ENCODE results near the gene CFAP68. TPM values are rescaled to one million over a fixed set of nuclear protein-coding genes. Genes with fewer than 3 reads are reported as not detected.

The CFAP68 gene
- total RNA-seq, 1 experiment from 2014 or later: 49.6 TPM

- TF ChIP-seq REST (IDR thresholded peaks at IDR 0.05; ENCODE audit: low read depth) (no peak), ELF1 (IDR thresholded peaks at IDR 0.05; ENCODE audit: borderline replicate concordance, low read depth) (no peak), SRF (IDR thresholded peaks at IDR 0.05; ENCODE audit: low read depth) (no peak), POLR2AphosphoS5 (IDR thresholded peaks at IDR 0.05; ENCODE audit: low read depth, low read length) (no peak), TCF7L2 (IDR thresholded peaks at IDR 0.05; ENCODE audit: borderline replicate concordance, extremely low read depth, insufficient read depth, insufficient read length) (no peak), EZH2phosphoT487 (IDR thresholded peaks at IDR 0.05; ENCODE audit: borderline replicate concordance) (no peak), CTCF (IDR thresholded peaks at IDR 0.05 in 2 of 3, conservative IDR thresholded peaks at IDR 0.05 in 1 of 3; ENCODE audit: borderline replicate concordance in 1 of 3, insufficient read depth in 1 of 3, low read depth in 2 of 3, low read length in 2 of 3) (no peak), SIN3A (IDR thresholded peaks at IDR 0.05; ENCODE audit: low read depth) (no peak), SP1 (IDR thresholded peaks at IDR 0.05; ENCODE audit: low read depth) (no peak), POLR2A (IDR thresholded peaks at IDR 0.05; ENCODE audit: borderline replicate concordance, extremely low read depth, insufficient read depth, insufficient read length) (no peak), YY1 (IDR thresholded peaks at IDR 0.05; ENCODE audit: extremely low read depth, insufficient replicate concordance, low read depth, low read length) (no peak), FOSL1 (IDR thresholded peaks at IDR 0.05; ENCODE audit: low read depth) (no peak), JUND (IDR thresholded peaks at IDR 0.05) (no peak), MAX (IDR thresholded peaks at IDR 0.05) (no peak)
- TF ChIP-seq, protein P1, sequence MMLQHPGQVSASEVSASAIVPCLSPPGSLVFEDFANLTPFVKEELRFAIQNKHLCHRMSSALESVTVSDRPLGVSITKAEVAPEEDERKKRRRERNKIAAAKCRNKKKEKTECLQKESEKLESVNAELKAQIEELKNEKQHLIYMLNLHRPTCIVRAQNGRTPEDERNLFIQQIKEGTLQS (IDR thresholded peaks at IDR 0.05): no peak
- TF ChIP-seq, protein P2, sequence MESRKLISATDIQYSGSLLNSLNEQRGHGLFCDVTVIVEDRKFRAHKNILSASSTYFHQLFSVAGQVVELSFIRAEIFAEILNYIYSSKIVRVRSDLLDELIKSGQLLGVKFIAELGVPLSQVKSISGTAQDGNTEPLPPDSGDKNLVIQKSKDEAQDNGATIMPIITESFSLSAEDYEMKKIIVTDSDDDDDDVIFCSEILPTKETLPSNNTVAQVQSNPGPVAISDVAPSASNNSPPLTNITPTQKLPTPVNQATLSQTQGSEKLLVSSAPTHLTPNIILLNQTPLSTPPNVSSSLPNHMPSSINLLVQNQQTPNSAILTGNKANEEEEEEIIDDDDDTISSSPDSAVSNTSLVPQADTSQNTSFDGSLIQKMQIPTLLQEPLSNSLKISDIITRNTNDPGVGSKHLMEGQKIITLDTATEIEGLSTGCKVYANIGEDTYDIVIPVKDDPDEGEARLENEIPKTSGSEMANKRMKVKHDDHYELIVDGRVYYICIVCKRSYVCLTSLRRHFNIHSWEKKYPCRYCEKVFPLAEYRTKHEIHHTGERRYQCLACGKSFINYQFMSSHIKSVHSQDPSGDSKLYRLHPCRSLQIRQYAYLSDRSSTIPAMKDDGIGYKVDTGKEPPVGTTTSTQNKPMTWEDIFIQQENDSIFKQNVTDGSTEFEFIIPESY (IDR thresholded peaks at IDR 0.05; ENCODE audit: extremely low read depth, insufficient replicate concordance, low read length): no peak
- ChIA-PET RAD21 (ENCODE audit: low non-redundant PET in 1 of 2, low total read pairs in 2 of 2, uncharacterized antibody in 2 of 2, unreplicated experiment in 2 of 2) (no interaction called here), CTCF (interaction anchor here (0.9 to 2.5 kb wide), 5 partner anchors 8 to 277 kb away, joined by 3 to 14 read pairs (median 4); no protein-coding TSS in a partner anchor), POLR2A (no interaction called here)
- Histone ChIP-seq H3K9ac (ENCODE audit: low read length) (no peak overlapping the region), H3K4me3 (replicated peaks in 1 of 2; ENCODE audit: low read depth in 1 of 2, low read length in 2 of 2) (no peak overlapping the region), H3K36me3 (ENCODE audit: control insufficient read depth in 1 of 2, insufficient read depth in 2 of 2, low read length in 2 of 2) (peaks cover 0 to 4% of the 10 kb centered on the region in 2 experiments; a peak in 1 of 4 replicates), H3K27me3 (ENCODE audit: insufficient read depth, low read length) (no peaks in the 10 kb centered on the region), H3K79me2 (ENCODE audit: insufficient read depth, low read length) (no peaks in the 10 kb centered on the region), H2AFZ (ENCODE audit: low read depth, low read length, poor library complexity, severe bottlenecking) (no peak overlapping the region), H3K4me1 (ENCODE audit: control insufficient read depth in 1 of 2, insufficient read depth in 2 of 2, low read length in 2 of 2) (0 out of 4 replicates have a peak, but pooled peaks cover 0 to 2% of the 10 kb centered on the region in 2 experiments), H3K9me3 (ENCODE audit: control insufficient read depth in 1 of 2, insufficient read depth in 1 of 2, low read depth in 1 of 2, low read length in 2 of 2) (no peaks in the 10 kb centered on the region), H4K20me1 (ENCODE audit: insufficient read depth) (no peaks in the 10 kb centered on the region), H3K4me2 (ENCODE audit: low read length) (no peak overlapping the region), H3K27ac (ENCODE audit: low read depth, low read length) (no peak overlapping the region), H3K9me2 (ENCODE audit: insufficient read depth) (no peaks in the 10 kb centered on the region)
- DNase-seq (ENCODE audit: low read depth, low spot score) (no peak), ATAC-seq (no peak)
- no TSS peak for BruUV-seq (replicated peaks)
- intact Hi-C loops (cut with micrococcal nuclease): loop anchor here (5.0 kb wide), 1 partner anchor 66 kb away; no protein-coding TSS in a partner anchor
These were observed 35.7 kb upstream of the CFAP68 start for GRCh38 chr11:111843661-111844060.
